ENCODE measurements around the gene TIFAB. TPM values are rescaled to one million over a fixed set of nuclear protein-coding genes. Genes with fewer than 3 reads are reported as not detected.

The TIFAB gene
- polyA plus RNA-seq, 1 donor from 2014 or later: not detected

DNA sequence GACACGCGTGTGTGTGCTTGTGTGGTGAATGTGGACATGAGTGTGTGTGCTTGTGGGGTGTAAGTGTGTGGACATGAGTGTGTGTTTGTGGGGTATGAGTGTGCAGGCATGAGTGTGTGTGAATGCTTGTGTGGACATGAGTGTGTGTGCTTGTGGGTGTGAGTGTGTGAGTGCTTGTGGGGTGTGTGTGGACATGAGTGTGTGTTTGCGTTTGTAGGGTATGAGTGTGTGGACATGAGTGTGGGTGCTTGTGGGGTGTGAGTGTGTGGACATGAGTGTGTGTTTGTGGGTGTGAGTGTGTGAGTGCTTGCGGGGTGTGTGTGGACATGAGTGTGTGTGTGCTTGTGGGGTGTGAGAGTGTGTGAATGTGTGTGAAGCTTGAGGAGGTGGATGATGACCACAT lies 29.8 kb upstream of the TIFAB start:
- Histone ChIP-seq H3K27me3 (ENCODE audit: insufficient read depth, low read depth, low read length) (peaks cover 4% of the 10 kb centered on the region), H3K9me2 (ENCODE audit: insufficient read depth, low read length) (no peaks in the 10 kb centered on the region), H2AFZ (ENCODE audit: low read depth, low read length) (no peak overlapping the region), H3K9ac (ENCODE audit: low read length) (no peak overlapping the region), H3K9me3 (ENCODE audit: low read length) (no peaks in the 10 kb centered on the region), H3K4me3 (ENCODE audit: low read length) (no peak overlapping the region), H3K79me2 (replicated peaks; ENCODE audit: insufficient read depth, low read length) (no peaks in the 10 kb centered on the region), H3F3A (ENCODE audit: insufficient read depth, low read length, poor library complexity, severe bottlenecking) (no peaks in the 10 kb centered on the region), H4K20me1 (ENCODE audit: insufficient read depth) (no peaks in the 10 kb centered on the region), H3K27ac (ENCODE audit: low read length) (no peak overlapping the region), H3K4me2 (ENCODE audit: low read length) (no peak overlapping the region), H3K36me3 (ENCODE audit: insufficient read depth, low read length) (no peaks in the 10 kb centered on the region)
- TF ChIP-seq EP300 (conservative IDR thresholded peaks at IDR 0.05; ENCODE audit: poor library complexity, severe bottlenecking) (no peak), TAF1 (IDR thresholded peaks at IDR 0.05; ENCODE audit: low read depth) (no peak), SMC3 (conservative IDR thresholded peaks at IDR 0.05; ENCODE audit: poor library complexity) (no peak), POLR2AphosphoS5 (IDR thresholded peaks at IDR 0.05) (no peak), MXI1 (conservative IDR thresholded peaks at IDR 0.05; ENCODE audit: poor library complexity, severe bottlenecking) (no peak), RAD21 (conservative IDR thresholded peaks at IDR 0.05) (no peak), EZH2 (IDR thresholded peaks at IDR 0.05; ENCODE audit: borderline replicate concordance, insufficient read depth, low read length, poor library complexity, severe bottlenecking) (no peak)
- TF ChIP-seq, protein P1, sequence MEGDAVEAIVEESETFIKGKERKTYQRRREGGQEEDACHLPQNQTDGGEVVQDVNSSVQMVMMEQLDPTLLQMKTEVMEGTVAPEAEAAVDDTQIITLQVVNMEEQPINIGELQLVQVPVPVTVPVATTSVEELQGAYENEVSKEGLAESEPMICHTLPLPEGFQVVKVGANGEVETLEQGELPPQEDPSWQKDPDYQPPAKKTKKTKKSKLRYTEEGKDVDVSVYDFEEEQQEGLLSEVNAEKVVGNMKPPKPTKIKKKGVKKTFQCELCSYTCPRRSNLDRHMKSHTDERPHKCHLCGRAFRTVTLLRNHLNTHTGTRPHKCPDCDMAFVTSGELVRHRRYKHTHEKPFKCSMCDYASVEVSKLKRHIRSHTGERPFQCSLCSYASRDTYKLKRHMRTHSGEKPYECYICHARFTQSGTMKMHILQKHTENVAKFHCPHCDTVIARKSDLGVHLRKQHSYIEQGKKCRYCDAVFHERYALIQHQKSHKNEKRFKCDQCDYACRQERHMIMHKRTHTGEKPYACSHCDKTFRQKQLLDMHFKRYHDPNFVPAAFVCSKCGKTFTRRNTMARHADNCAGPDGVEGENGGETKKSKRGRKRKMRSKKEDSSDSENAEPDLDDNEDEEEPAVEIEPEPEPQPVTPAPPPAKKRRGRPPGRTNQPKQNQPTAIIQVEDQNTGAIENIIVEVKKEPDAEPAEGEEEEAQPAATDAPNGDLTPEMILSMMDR (IDR thresholded peaks at IDR 0.05; ENCODE audit: poor library complexity, severe bottlenecking): no peak
- TF ChIP-seq, protein P2, sequence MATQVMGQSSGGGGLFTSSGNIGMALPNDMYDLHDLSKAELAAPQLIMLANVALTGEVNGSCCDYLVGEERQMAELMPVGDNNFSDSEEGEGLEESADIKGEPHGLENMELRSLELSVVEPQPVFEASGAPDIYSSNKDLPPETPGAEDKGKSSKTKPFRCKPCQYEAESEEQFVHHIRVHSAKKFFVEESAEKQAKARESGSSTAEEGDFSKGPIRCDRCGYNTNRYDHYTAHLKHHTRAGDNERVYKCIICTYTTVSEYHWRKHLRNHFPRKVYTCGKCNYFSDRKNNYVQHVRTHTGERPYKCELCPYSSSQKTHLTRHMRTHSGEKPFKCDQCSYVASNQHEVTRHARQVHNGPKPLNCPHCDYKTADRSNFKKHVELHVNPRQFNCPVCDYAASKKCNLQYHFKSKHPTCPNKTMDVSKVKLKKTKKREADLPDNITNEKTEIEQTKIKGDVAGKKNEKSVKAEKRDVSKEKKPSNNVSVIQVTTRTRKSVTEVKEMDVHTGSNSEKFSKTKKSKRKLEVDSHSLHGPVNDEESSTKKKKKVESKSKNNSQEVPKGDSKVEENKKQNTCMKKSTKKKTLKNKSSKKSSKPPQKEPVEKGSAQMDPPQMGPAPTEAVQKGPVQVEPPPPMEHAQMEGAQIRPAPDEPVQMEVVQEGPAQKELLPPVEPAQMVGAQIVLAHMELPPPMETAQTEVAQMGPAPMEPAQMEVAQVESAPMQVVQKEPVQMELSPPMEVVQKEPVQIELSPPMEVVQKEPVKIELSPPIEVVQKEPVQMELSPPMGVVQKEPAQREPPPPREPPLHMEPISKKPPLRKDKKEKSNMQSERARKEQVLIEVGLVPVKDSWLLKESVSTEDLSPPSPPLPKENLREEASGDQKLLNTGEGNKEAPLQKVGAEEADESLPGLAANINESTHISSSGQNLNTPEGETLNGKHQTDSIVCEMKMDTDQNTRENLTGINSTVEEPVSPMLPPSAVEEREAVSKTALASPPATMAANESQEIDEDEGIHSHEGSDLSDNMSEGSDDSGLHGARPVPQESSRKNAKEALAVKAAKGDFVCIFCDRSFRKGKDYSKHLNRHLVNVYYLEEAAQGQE (IDR thresholded peaks at IDR 0.05; ENCODE audit: borderline replicate concordance): no peak

DNA sequence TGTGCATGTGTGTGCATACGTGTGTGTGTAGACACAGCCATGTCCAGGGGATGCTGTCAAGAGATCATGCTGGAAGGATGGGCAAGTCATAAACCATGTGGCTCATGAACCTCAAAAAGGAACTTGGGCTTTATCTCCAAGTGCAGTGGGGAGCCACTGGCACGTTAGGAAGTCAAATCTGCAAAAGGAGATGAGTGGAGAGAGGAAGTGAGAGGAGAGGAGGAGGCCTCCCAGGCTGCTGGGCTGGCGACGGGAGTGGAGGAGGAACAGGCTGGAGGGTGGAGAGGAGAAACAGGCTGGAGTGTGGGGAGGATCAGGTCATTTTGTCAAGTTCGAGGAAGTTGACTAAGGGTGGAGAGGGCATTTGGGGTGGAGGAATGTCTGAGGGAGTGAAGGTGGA lies 29.2 kb upstream of the TIFAB start:
- Histone ChIP-seq H3K36me3 (ENCODE audit: insufficient read depth, low read length) (no peaks in the 10 kb centered on the region), H3K27ac (ENCODE audit: low read length) (no peak overlapping the region), H3K4me2 (ENCODE audit: low read length) (no peak overlapping the region), H4K20me1 (ENCODE audit: insufficient read depth) (no peaks in the 10 kb centered on the region), H3K27me3 (ENCODE audit: insufficient read depth, low read depth, low read length) (peaks cover 4% of the 10 kb centered on the region), H3K9me2 (ENCODE audit: insufficient read depth, low read length) (no peaks in the 10 kb centered on the region), H3K79me2 (replicated peaks; ENCODE audit: insufficient read depth, low read length) (no peaks in the 10 kb centered on the region), H3K9ac (ENCODE audit: low read length) (no peak overlapping the region), H3K9me3 (ENCODE audit: low read length) (no peaks in the 10 kb centered on the region), H2AFZ (ENCODE audit: low read depth, low read length) (no peak overlapping the region), H3F3A (ENCODE audit: insufficient read depth, low read length, poor library complexity, severe bottlenecking) (no peaks in the 10 kb centered on the region), H3K4me3 (ENCODE audit: low read length) (no peak overlapping the region)
- TF ChIP-seq EP300 (conservative IDR thresholded peaks at IDR 0.05; ENCODE audit: poor library complexity, severe bottlenecking): no peak
- TF ChIP-seq, protein P1 (IDR thresholded peaks at IDR 0.05; ENCODE audit: poor library complexity, severe bottlenecking): no peak
- TF ChIP-seq SMC3 (conservative IDR thresholded peaks at IDR 0.05; ENCODE audit: poor library complexity): no peak
- TF ChIP-seq, protein P2 (IDR thresholded peaks at IDR 0.05; ENCODE audit: borderline replicate concordance): no peak
- TF ChIP-seq EZH2 (IDR thresholded peaks at IDR 0.05; ENCODE audit: borderline replicate concordance, insufficient read depth, low read length, poor library complexity, severe bottlenecking): no peak
- no peak for TF ChIP-seq MXI1 (conservative IDR thresholded peaks at IDR 0.05; ENCODE audit: poor library complexity, severe bottlenecking)
- no peak for TF ChIP-seq TAF1 (IDR thresholded peaks at IDR 0.05; ENCODE audit: low read depth)
- no peak for TF ChIP-seq RAD21 (conservative IDR thresholded peaks at IDR 0.05)

All from neural cell (in vitro differentiated cells).